Mesothelial cell of epicardium (in vitro differentiated cells): ENCODE data around the gene AMPH. TPM values are rescaled to one million over a fixed set of nuclear protein-coding genes. Genes with fewer than 3 reads are reported as not detected.

ENCODE experiments used
- DNase-seq, 2 experiments: peaks; one replicate each; pipeline ENCODE4 v3.0.0; 2021; ENCODE audit warnings: low spot score in 2 of 2; ENCODE audit not compliant: unreplicated experiment in 2 of 2
- H3K27ac Mint-ChIP-seq: 2 replicates; pipeline ENCODE4 v1.8.0; 2021; ENCODE audit warnings: mixed read lengths
- H3K27me3 Mint-ChIP-seq: 2 replicates; pipeline ENCODE4 v1.8.0; 2021; ENCODE audit warnings: low read depth, mixed read lengths
- H3K36me3 Mint-ChIP-seq: 2 replicates; pipeline ENCODE4 v1.8.0; 2021; ENCODE audit warnings: mixed read lengths
- H3K4me1 Mint-ChIP-seq: 2 replicates; pipeline ENCODE4 v1.8.0; 2021; ENCODE audit warnings: mixed read lengths
- H3K4me3 Mint-ChIP-seq: 2 replicates; pipeline ENCODE4 v1.8.0; 2021; ENCODE audit warnings: mild to moderate bottlenecking, moderate library complexity, mixed read lengths
- H3K9me3 Mint-ChIP-seq: 2 replicates; pipeline ENCODE4 v1.8.0; 2021; ENCODE audit warnings: mixed read lengths
- CTCF ChIP-seq: fragments of 200-600 bp; sonication (generic); IDR thresholded peaks from one replicate; pipeline ENCODE4 v1.5.0; 2021; ENCODE audit warnings: antibody characterized with exemption; ENCODE audit not compliant: unreplicated experiment
- total RNA-seq: library from RNA; stranded (reverse); gene quantifications from 3 replicates; pipeline ENCODE4 v1.2.1, GENCODE V29; 2021

AMPH gene
- total RNA-seq, 1 donor from 2014 or later: 2.4 TPM

- Mint-ChIP-seq H3K36me3 (no peaks in the 10 kb centered on the region), H3K27ac (no peak overlapping the region), H3K4me3 (no peak overlapping the region), H3K27me3 (peaks cover 4% of the 10 kb centered on the region), H3K4me1 (no peaks in the 10 kb centered on the region), H3K9me3 (peaks cover 10% of the 10 kb centered on the region)
- DNase-seq: no peak
- no peak for TF ChIP-seq CTCF
These were observed 154.4 kb downstream of the AMPH start for GRCh38 chr7:38476764-38477163.

DNA sequence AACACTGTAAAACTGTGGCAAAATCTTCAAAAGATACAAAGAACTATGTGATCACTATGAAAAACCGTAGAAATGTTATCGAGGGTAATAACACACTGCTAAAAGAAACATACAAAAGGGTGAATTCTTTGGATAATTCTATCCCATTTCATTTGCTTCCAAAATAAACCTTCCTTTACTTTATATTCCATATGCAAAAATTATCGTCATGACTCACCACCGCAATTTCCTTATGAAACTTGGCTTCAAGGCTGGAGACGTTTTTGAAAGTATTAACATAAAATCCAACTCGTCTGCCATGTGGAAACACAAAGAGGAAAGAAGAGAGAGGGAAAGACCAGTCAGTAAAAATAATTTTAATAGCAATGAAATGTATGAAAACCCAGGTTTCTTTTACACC is 165.2 kb downstream of the AMPH start:
- H3K4me3 Mint-ChIP-seq: no peak overlapping the region

DNA sequence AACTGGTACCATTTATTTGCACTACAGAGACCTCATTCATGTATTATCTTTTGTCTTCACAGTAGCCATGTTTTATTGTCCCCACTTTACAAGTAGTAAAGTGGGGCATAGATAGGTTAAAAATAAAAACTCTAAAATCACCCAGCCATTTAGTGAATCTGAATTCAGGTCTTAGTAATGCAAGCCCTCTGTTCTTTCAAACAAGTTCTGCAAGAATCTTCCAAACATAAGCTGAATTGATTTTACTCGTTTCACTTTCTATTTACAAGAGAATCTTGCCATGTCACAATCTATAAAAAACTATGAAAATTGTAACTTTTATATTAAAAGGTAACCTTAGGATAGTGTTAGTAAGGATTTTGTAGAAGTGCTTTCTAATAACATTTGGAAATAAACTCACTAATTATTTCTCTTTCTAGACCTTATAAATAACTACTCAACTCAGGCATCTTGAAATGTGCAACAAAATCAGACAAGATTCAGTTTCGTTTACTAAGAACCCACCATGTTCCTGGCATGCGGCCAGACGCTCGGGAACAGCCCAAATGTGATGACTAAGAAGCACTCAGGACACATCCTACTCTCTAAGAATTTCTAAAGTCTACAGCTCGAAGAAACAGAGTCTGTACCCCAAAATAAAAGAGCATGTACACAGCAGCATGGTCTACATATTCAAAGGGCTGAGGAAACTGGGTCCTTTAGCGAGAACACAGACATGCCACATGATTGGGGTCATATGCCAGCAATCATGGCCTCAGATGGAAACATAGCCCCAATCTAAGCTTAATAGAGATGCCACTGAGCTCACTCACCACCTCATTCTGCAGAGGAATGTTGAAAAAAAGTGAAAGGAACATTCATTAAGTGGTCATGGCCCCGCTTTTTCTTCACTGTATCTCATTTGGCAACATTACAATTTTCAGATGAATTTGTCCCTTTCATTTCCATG is 167.6 kb downstream of the AMPH start:
- H3K9me3 Mint-ChIP-seq: peaks cover 18% of the 10 kb centered on the region
- H3K36me3 Mint-ChIP-seq: no peaks in the 10 kb centered on the region
- H3K4me3 Mint-ChIP-seq: no peak overlapping the region
- peaks cover 17% of the 10 kb centered on the region for H3K27me3 Mint-ChIP-seq
- no peak overlapping the region for H3K27ac Mint-ChIP-seq
- no peak for TF ChIP-seq CTCF
- H3K4me1 Mint-ChIP-seq: no peaks in the 10 kb centered on the region
- no peak for DNase-seq

More for the DNA sequence above, 165.2 kb downstream of the AMPH start:
- DNase-seq: no peak
- Mint-ChIP-seq H3K27ac (no peak overlapping the region), H3K36me3 (no peaks in the 10 kb centered on the region), H3K27me3 (peaks cover 13% of the 10 kb centered on the region), H3K4me1 (no peaks in the 10 kb centered on the region), H3K9me3 (no peaks in the 10 kb centered on the region)
- no peak for TF ChIP-seq CTCF

GRCh38 chr7:38462819-38463218 is 168.4 kb downstream of the AMPH start:
- DNase-seq: no peak
- H3K9me3 Mint-ChIP-seq: peaks cover 21% of the 10 kb centered on the region

GRCh38 chr7:38461887-38462286 is 169.3 kb downstream of the AMPH start:
- Mint-ChIP-seq H3K27ac (no peak overlapping the region), H3K36me3 (no peaks in the 10 kb centered on the region), H3K4me3 (no peak overlapping the region), H3K27me3 (peaks cover 16% of the 10 kb centered on the region), H3K9me3 (peaks cover 21% of the 10 kb centered on the region), H3K4me1 (no peaks in the 10 kb centered on the region)
- no peak for DNase-seq
- TF ChIP-seq CTCF: no peak

More at GRCh38 chr7:38462819-38463218, 168.4 kb downstream of the AMPH start:
- no peaks in the 10 kb centered on the region for H3K36me3 Mint-ChIP-seq
- H3K27ac Mint-ChIP-seq: no peak overlapping the region
- peaks cover 20% of the 10 kb centered on the region for H3K27me3 Mint-ChIP-seq
- no peaks in the 10 kb centered on the region for H3K4me1 Mint-ChIP-seq
- no peak overlapping the region for H3K4me3 Mint-ChIP-seq
- TF ChIP-seq CTCF: no peak
